HUES48 (cell line): ENCODE measurements around the gene METTL9.
"Not testable (repeated sequence)": the region's sequence is repeated elsewhere in the genome, so short reads cannot be mapped to it uniquely, and the experiment has no call there.

ENCODE experiments used
- H3K27ac ChIP-seq: one replicate; pipeline ENCODE4 v1.7.0; 2013; ENCODE audit warnings: low read depth, low read length, inconsistent platforms
- H3K27me3 ChIP-seq: 2 replicates; pipeline ENCODE4 v1.6.1; 2013; ENCODE audit warnings: mild to moderate bottlenecking, low read length; ENCODE audit not compliant: control insufficient read depth, insufficient read depth
- H3K36me3 ChIP-seq: 2 replicates; pipeline ENCODE4 v1.6.1; 2013; ENCODE audit warnings: low read length; ENCODE audit not compliant: control insufficient read depth, insufficient read depth
- H3K4me1 ChIP-seq: 2 replicates; pipeline ENCODE4 v1.6.1; 2013; ENCODE audit warnings: mild to moderate bottlenecking, low read length; ENCODE audit not compliant: control insufficient read depth, insufficient read depth
- H3K4me3 ChIP-seq: 2 replicates; pipeline ENCODE4 v1.5.1; 2013; ENCODE audit warnings: mild to moderate bottlenecking, low read depth, low read length
- H3K9ac ChIP-seq: 2 replicates; pipeline ENCODE4 v1.6.1; 2013; ENCODE audit warnings: mild to moderate bottlenecking, low read depth, low read length, moderate library complexity
- H3K9me3 ChIP-seq: 2 replicates; pipeline ENCODE4 v1.6.1; 2013; ENCODE audit warnings: low read length; ENCODE audit not compliant: control insufficient read depth, insufficient read depth

Gene METTL9

DNA sequence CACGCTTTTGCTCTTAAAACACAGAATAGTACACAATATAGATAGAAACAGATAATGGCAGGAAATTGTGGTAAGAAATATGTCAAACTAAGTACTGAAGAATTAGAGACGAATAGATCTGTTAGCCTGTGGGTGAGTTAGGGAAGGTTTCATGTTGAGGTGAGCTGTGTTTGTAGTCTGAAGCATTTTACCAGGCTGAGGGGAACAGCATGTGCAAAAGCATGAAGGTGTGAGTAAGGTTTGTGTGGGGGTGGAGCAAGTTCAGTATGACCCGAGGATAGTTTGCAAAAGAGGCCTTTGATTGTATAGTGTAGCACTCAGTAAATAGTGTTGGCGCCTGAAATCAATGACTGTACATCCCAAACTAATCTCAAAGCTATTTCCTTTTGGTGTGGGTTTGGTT, 39.2 kb downstream of the METTL9 start:
- Histone ChIP-seq H3K9me3 (no peaks in the 10 kb centered on the region), H3K27ac (no peak overlapping the region), H3K4me3 (no peak overlapping the region), H3K36me3 (0 out of 2 replicates have a peak, but pooled peaks cover 5% of the 10 kb centered on the region), H3K4me1 (no peaks in the 10 kb centered on the region; the same call in 1 of the 2 replicates), H3K9ac (no peak overlapping the region), H3K27me3 (no peaks in the 10 kb centered on the region)

DNA sequence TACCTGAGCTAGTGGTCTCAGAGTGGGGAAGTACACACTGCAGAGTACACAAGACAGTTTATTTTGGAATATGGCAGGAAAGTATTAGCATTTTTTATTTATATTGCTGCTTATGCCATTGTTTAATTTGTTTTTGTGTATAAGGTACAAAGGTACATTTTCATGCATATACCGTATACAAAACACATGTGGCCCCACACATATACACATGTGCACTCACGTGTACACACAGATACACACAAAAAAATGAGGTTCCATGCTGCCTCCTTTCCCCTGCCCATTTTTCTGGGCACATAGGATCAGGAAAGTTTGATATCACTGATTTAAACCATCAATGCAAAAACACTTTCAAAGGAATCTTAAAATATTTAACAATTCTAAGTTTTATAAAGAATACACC, 40.1 kb downstream of the METTL9 start:
- no peak overlapping the region for H3K4me3 ChIP-seq
- no peaks in the 10 kb centered on the region for H3K27me3 ChIP-seq
- no peak overlapping the region for H3K9ac ChIP-seq
- no peaks in the 10 kb centered on the region for H3K9me3 ChIP-seq
- H3K36me3 ChIP-seq = 0 out of 2 replicates have a peak, but pooled peaks cover 3% of the 10 kb centered on the region
- H3K4me1 ChIP-seq = no peaks in the 10 kb centered on the region; the same call in 1 of the 2 replicates
- no peak overlapping the region for H3K27ac ChIP-seq

DNA sequence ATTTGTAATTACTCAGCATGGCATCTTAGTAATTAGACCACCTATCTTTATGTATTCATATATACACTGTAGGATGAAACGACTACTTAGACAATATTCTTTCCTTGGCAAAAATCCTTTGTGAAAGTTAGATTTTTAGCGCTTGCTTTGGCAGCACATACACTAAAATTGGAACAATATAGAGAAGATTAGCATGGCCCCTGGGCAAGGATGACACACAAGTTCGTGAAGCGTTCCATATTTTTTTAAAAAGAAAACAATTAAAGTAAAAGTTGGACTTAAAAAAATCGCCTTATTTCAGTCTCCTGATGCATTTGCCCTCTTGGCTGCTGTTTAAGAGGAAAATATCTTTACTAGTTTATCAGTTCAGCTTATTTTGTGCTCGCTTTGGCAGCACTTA, 42.5 kb downstream of the METTL9 start:
- H3K27me3 ChIP-seq = no peaks in the 10 kb centered on the region
- no peak overlapping the region for H3K4me3 ChIP-seq
- H3K9ac ChIP-seq = no peak overlapping the region
- no peaks in the 10 kb centered on the region for H3K4me1 ChIP-seq
- no peaks in the 10 kb centered on the region for H3K9me3 ChIP-seq
- H3K36me3 ChIP-seq = peaks cover 5% of the 10 kb centered on the region; the same call in 1 of the 2 replicates
- no peak overlapping the region for H3K27ac ChIP-seq

DNA sequence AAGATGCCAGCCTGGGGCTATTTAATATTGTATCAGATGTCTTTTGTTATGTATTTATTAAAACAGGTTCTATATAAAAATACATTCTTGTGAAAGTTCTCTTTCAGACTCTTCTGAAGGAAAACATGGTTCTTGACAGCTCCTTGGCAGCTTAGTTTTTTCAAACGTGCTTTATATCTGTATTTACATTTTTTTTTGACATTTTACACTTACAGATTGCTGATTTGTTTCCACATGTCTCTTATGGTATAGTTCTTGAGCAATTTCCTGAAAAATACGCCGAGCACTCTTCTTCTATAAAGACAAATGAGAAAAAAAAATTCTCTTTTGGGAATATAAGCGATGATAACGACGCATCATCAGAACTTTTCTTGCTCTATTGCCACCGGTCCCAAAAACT, 43.5 kb downstream of the METTL9 start:
- H3K4me3 ChIP-seq = no peak overlapping the region
- H3K27ac ChIP-seq = no peak overlapping the region
- no peaks in the 10 kb centered on the region for H3K27me3 ChIP-seq
- peaks cover 8% of the 10 kb centered on the region; the same call in 1 of the 2 replicates for H3K36me3 ChIP-seq
- H3K9ac ChIP-seq = no peak overlapping the region
- no peaks in the 10 kb centered on the region for H3K4me1 ChIP-seq
- no peaks in the 10 kb centered on the region for H3K9me3 ChIP-seq

DNA sequence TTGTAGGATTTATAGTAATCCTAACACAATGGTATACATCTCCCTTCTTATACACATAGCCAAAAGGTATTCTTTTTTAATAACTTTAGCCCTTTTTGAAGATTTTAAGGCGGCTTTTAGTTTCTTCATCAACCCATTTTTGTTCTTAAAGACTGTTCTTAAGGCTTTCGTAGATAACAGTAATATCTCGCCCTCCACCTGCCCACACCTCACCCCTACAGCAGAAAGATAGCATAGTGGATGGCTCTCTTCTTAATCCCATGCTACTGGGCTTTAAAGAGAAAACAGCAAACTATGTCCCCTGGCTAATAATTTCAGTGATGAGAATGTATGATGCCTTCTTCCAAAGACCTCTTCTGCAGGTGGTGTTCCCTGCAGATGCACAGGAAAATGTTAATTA, 44.4 kb downstream of the METTL9 start:
- no peaks in the 10 kb centered on the region for H3K4me1 ChIP-seq
- H3K27me3 ChIP-seq = no peaks in the 10 kb centered on the region
- peaks cover 8% of the 10 kb centered on the region; the same call in 1 of the 2 replicates for H3K36me3 ChIP-seq
- no peak overlapping the region for H3K9ac ChIP-seq
- no peaks in the 10 kb centered on the region for H3K9me3 ChIP-seq
- no peak overlapping the region for H3K27ac ChIP-seq
- no peak overlapping the region for H3K4me3 ChIP-seq

DNA sequence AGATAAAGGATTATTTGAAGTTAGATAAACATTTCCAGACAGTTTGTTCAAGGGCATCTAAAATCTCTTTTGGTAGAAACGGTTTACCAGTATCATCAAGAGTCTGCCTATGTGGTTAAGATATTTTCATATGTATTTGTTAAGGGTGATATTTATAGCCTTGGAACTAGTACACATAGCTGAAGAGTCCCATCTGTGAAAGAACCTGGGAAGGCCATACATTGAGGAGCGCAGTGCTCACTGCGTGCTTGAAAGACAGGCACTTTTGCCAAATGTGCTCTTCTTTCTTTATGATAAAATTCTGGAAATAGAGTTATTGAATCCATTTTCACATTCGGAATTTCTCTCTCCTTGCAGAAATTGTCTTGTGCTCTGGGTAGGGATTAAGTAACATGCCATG, 45.3 kb downstream of the METTL9 start:
- peaks cover 5% of the 10 kb centered on the region; the same call in 1 of the 2 replicates for H3K36me3 ChIP-seq
- no peak overlapping the region for H3K4me3 ChIP-seq
- no peaks in the 10 kb centered on the region for H3K27me3 ChIP-seq
- H3K9ac ChIP-seq = no peak overlapping the region
- H3K4me1 ChIP-seq = no peaks in the 10 kb centered on the region
- H3K27ac ChIP-seq = no peak overlapping the region
- H3K9me3 ChIP-seq = no peaks in the 10 kb centered on the region

DNA sequence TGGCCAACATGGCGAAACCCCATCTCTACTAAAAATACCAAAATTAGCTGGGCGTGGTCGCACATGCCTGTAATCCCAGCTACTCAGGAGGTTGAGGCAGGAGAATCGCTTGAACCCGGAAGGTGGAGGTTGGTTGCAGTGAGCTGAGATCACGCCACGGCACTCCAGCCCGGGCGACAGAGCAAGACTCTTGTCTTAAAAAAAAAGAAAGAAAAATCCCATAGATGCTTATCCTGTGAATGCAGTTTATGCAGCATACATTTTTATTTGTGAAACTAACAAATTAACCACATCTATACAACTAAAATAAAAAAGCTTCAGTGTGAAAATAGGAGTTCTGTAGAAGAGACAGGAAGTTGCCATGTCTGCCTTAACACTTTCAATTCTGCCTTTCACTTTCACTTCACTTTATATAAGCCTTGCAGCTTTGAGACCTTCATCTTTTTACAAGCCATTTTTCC, 45.9 kb downstream of the METTL9 start:
- no peaks in the 10 kb centered on the region for H3K9me3 ChIP-seq
- H3K27ac ChIP-seq = no peak overlapping the region
- no peak overlapping the region for H3K9ac ChIP-seq
- H3K36me3 ChIP-seq = peaks cover 5% of the 10 kb centered on the region; the same call in 1 of the 2 replicates
- no peak overlapping the region for H3K4me3 ChIP-seq
- no peaks in the 10 kb centered on the region for H3K4me1 ChIP-seq
- no peaks in the 10 kb centered on the region for H3K27me3 ChIP-seq

DNA sequence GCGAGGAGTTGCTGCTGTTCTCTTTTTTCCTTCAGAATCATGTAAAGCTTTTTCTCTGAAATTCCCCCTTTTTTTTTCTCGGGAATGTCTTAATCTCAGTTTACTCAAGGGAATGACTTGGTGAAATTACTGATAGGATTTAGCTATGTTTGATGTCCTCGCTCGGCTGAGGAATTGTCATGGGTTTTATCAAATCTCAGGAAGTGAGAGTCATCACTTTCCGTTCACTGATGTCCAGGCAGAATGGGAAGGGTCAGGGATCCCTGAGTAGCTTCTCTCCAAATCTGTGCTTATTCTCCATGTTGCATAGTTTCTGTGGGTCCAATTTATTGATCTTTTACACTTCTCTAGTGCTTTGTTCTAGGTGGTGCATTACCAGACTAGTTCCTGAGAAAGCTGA, 46.7 kb downstream of the METTL9 start:
- H3K9ac ChIP-seq = no peak overlapping the region
- no peaks in the 10 kb centered on the region for H3K9me3 ChIP-seq
- no peak overlapping the region for H3K4me3 ChIP-seq
- no peaks in the 10 kb centered on the region for H3K4me1 ChIP-seq
- H3K27ac ChIP-seq = no peak overlapping the region
- peaks cover 5% of the 10 kb centered on the region; the same call in 1 of the 2 replicates for H3K36me3 ChIP-seq
- no peaks in the 10 kb centered on the region for H3K27me3 ChIP-seq

DNA sequence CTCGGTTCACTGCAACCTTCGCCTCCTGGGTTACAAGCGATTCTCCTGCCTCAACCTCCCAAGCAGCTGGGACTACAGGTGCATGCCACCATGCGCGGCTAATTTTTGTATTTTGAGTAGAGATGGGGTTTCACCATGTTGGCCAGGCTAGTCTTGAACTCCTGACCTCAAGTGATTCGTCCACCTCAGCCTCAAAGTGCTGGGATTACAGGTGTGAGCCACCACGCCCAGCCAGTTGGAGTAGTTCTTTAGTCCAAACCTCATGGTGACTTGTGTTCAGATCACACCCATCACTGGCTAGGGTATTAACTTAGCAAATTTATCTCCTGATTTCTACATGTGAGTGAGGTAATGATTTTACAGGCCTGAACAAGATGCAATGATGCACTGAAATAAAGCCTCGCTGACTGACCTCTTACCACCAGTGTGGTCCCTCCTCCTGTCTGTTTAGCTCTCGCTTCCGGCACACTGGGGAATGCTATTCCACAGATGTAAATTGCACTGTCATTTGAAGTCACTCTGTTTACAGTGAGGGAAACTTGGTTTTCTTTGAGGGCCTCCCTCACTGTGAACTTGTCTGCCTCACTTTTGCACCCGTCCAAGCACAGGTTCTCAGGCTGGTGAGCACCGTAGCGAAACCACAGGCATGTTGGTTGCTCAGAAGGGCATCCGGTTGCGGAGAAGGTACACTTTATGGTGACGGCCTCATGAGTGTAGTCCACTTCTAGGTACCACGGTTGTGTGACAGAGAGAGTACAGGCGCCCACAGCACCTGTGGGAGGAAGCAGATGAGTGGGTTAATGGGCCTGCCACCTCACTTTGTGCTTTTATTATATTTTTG, 47.6 kb downstream of the METTL9 start:
- H3K36me3 ChIP-seq = peaks cover 5% of the 10 kb centered on the region; the same call in 1 of the 2 replicates
- H3K4me1 ChIP-seq = no peaks in the 10 kb centered on the region
- H3K4me3 ChIP-seq = no peak overlapping the region
- no peaks in the 10 kb centered on the region for H3K9me3 ChIP-seq
- H3K9ac ChIP-seq = no peak overlapping the region
- no peak overlapping the region for H3K27ac ChIP-seq
- H3K27me3 ChIP-seq = no peaks in the 10 kb centered on the region

DNA sequence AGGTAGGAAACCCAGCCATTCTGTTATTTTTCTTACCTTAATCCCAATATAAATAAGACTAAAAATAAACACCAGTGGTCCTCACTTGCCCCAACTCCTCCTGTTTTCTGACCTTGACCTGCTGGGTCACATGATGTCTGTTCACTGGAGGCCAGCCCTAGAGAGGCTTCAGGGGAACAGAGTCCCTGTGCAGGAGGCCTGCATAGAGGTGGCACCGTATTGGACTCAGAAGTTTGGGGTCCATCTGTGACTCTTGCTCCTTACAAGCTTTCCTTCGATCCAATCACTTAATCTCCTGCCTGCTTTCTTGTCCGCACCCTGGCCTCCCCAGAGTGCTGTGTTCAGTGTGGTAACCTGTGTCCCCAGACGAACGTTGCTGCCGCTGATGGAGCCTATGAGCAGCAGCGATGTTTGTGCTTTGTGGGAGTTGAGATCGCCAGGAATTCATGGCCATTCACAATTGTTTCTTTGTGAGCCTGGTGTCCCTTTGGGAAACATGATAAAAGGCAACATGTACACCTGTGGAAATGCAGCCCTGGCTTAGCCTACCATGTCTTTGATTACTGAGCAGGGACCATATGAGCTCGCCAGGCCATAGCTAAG, 48.3 kb downstream of the METTL9 start:
- Histone ChIP-seq H3K4me1 (no peaks in the 10 kb centered on the region), H3K9me3 (no peaks in the 10 kb centered on the region), H3K36me3 (peaks cover 5% of the 10 kb centered on the region; the same call in 1 of the 2 replicates), H3K27me3 (no peaks in the 10 kb centered on the region), H3K4me3 (no peak overlapping the region), H3K27ac (no peak overlapping the region), H3K9ac (no peak overlapping the region)

DNA sequence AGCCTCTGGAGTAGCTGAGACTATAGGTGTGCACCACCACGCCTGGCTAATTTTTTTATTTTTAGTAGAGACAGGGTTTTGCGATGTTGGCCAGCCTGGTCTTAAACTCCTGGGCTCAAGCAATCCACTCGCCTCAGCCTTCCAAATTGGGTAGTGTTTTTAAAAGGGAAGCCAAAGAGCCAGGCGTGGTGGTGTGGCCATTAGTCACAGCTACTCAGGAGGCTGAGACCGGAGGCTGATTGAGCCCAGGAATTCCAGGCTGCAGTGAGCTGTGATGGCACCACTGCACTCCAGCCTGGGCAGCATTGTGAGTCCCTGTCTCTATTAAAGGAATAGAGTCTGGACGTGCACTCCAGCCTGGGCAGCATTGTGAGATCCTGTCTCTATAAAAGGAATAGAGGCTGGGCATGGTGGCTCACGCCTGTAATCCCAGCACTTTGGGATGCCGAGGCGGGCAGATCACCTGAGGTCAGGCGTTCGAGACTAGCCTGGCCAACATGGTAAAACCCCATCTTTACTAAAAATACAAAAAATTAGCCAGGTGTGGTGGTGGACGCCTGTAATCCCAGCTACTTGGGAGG, 50.5 kb downstream of the METTL9 start:
- H3K27me3 ChIP-seq, H3K4me1 ChIP-seq, H3K9ac ChIP-seq, H3K27ac ChIP-seq, H3K4me3 ChIP-seq, H3K9me3 ChIP-seq, H3K36me3 ChIP-seq: not testable (repeated sequence)
